GM06990 (cell line): Measurements from ENCODE around the gene ATP1B2.

ENCODE experiments used
- DNase-seq: peaks from one replicate; pipeline ENCODE4 v3.0.0-alpha.2; 2011; ENCODE audit not compliant: insufficient read length; ENCODE audit errors: extremely low read depth
- H3K27me3 ChIP-seq: replicated peaks from 2 replicates; pipeline ENCODE4 v1.6.0; 2011; ENCODE audit warnings: low read length; ENCODE audit not compliant: control insufficient read depth, insufficient read depth
- H3K36me3 ChIP-seq: 2 replicates; pipeline ENCODE4 v1.5.1; 2011; ENCODE audit warnings: low read length; ENCODE audit not compliant: control insufficient read depth, insufficient read depth
- H3K4me3 ChIP-seq: replicated peaks from 2 replicates; pipeline ENCODE4 v1.5.1; 2011; ENCODE audit warnings: low read depth, mild to moderate bottlenecking, control low read depth, low read length
- TF ChIP-seq, protein P1 (sequence below): IDR thresholded peaks from 2 replicates; pipeline ENCODE4 v1.5.1; 2011; ENCODE audit warnings: low read length, control low read depth, mild to moderate bottlenecking, inconsistent platforms; ENCODE audit not compliant: insufficient read depth, poor library complexity, severe bottlenecking

ATP1B2 gene

DNA sequence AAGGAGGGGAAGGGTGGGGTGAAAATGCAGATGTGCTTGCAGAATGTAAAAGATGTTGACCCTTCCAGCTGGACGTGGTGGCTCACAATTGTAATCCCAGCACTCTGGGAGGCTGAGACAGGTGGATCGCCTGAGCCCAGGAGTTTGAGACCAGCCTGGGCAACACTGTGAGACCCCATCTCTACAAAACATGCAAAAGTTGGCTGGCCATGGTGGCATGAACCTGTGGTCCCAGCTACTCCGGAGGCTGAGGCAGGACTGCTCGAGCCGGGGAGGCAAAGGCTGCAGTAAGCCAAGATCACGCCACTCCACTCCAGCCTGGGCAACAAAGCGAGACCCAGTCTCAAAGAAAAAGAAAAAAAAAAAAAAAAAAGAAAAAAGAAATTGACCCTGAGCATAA lies 17.8 kb downstream of the ATP1B2 start:
- TF ChIP-seq, protein P1, sequence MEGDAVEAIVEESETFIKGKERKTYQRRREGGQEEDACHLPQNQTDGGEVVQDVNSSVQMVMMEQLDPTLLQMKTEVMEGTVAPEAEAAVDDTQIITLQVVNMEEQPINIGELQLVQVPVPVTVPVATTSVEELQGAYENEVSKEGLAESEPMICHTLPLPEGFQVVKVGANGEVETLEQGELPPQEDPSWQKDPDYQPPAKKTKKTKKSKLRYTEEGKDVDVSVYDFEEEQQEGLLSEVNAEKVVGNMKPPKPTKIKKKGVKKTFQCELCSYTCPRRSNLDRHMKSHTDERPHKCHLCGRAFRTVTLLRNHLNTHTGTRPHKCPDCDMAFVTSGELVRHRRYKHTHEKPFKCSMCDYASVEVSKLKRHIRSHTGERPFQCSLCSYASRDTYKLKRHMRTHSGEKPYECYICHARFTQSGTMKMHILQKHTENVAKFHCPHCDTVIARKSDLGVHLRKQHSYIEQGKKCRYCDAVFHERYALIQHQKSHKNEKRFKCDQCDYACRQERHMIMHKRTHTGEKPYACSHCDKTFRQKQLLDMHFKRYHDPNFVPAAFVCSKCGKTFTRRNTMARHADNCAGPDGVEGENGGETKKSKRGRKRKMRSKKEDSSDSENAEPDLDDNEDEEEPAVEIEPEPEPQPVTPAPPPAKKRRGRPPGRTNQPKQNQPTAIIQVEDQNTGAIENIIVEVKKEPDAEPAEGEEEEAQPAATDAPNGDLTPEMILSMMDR = no peak
- DNase-seq = no peak
- Histone ChIP-seq H3K27me3 (no peaks in the 10 kb centered on the region), H3K36me3 (peaks cover 16% of the 10 kb centered on the region), H3K4me3 (no peak overlapping the region)

- Histone ChIP-seq H3K36me3 (peaks cover 35% of the 10 kb centered on the region), H3K27me3 (no peaks in the 10 kb centered on the region), H3K4me3 (no peak overlapping the region)
- no peak for DNase-seq
- TF ChIP-seq, protein P1 = peak; percentile 36
Measured at GRCh38 chr17:7673239-7673638, 22.5 kb downstream of the ATP1B2 start.

DNA sequence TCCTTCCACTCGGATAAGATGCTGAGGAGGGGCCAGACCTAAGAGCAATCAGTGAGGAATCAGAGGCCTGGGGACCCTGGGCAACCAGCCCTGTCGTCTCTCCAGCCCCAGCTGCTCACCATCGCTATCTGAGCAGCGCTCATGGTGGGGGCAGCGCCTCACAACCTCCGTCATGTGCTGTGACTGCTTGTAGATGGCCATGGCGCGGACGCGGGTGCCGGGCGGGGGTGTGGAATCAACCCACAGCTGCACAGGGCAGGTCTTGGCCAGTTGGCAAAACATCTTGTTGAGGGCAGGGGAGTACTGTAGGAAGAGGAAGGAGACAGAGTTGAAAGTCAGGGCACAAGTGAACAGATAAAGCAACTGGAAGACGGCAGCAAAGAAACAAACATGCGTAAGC lies 24.2 kb downstream of the ATP1B2 start:
- Histone ChIP-seq H3K4me3 (no peak overlapping the region), H3K27me3 (no peaks in the 10 kb centered on the region), H3K36me3 (peaks cover 30% of the 10 kb centered on the region)
- no peak for DNase-seq
- TF ChIP-seq, protein P1 = no peak

- TF ChIP-seq, protein P1 = no peak
- Histone ChIP-seq H3K4me3 (no peak overlapping the region), H3K36me3 (peaks cover 26% of the 10 kb centered on the region), H3K27me3 (no peaks in the 10 kb centered on the region)
- DNase-seq = no peak
Measured at GRCh38 chr17:7676533-7676932, 25.8 kb downstream of the ATP1B2 start.

- no peaks in the 10 kb centered on the region for H3K27me3 ChIP-seq
- DNase-seq = no peak
- H3K4me3 ChIP-seq = no peak overlapping the region
- H3K36me3 ChIP-seq = peaks cover 24% of the 10 kb centered on the region
- TF ChIP-seq, protein P1 = no peak
Measured at GRCh38 chr17:7677388-7678067, 26.8 kb downstream of the ATP1B2 start.
